GM12878 (cell line): Measurements from ENCODE around the gene TNFRSF6B.

Experiments
- CREB1 ChIP-seq: IDR thresholded peaks from 2 replicates; pipeline ENCODE4 v1.6.1; 2012; ENCODE audit warnings: low read depth, mild to moderate bottlenecking, inconsistent platforms
- E2F4 ChIP-seq: IDR thresholded peaks from 2 replicates; pipeline ENCODE4 v1.6.1; 2012; ENCODE audit warnings: low read depth, low read length, improper control_type of control experiment
- EZH2 ChIP-seq: IDR thresholded peaks from 2 replicates; pipeline ENCODE4 v1.6.1; 2012; ENCODE audit warnings: low read depth, mild to moderate bottlenecking, control low read depth, inconsistent platforms, low read length, borderline replicate concordance; ENCODE audit not compliant: control insufficient read depth
- GABPA ChIP-seq: IDR thresholded peaks from 2 replicates; pipeline ENCODE4 v1.6.1; 2014; ENCODE audit warnings: antibody characterized with exemption, low read depth, mild to moderate bottlenecking, inconsistent platforms
- MTA3 ChIP-seq: IDR thresholded peaks from 2 replicates; pipeline ENCODE4 v1.6.1; 2012; ENCODE audit warnings: low read length, inconsistent platforms, borderline replicate concordance
- MXI1 ChIP-seq: fragments of 150-350 bp; IDR thresholded peaks from 2 replicates; pipeline ENCODE4 v1.6.1; 2011; ENCODE audit warnings: low read depth, mild to moderate bottlenecking, inconsistent platforms, low read length, improper control_type of control experiment
- POLR2A ChIP-seq: IDR thresholded peaks from 2 replicates; pipeline ENCODE4 v1.6.1; 2011; ENCODE audit warnings: low read depth, mild to moderate bottlenecking, low read length
- USF2 ChIP-seq: IDR thresholded peaks from 2 replicates; pipeline ENCODE4 v1.6.1; 2011; ENCODE audit warnings: low read depth, low read length, improper control_type of control experiment, borderline replicate concordance
- ZNF622 ChIP-seq: fragments of 450-650 bp; IDR thresholded peaks from 2 replicates; pipeline ENCODE4 v1.6.1; 2017; ENCODE audit warnings: mild to moderate bottlenecking, inconsistent platforms
- TF ChIP-seq, protein P1 (sequence below), 3 experiments: IDR thresholded peaks in 2 of 3; conservative IDR thresholded peaks in 1 of 3; 2 replicates each; pipeline ENCODE4 v1.5.1; 2011; ENCODE audit warnings: low read depth in 3 of 3, low read length in 3 of 3, mild to moderate bottlenecking in 3 of 3, control low read depth in 2 of 3, moderate library complexity in 2 of 3, inconsistent platforms in 1 of 3, mixed read lengths in 1 of 3; ENCODE audit not compliant: control insufficient read depth in 2 of 3, insufficient read depth in 1 of 3; ENCODE audit errors: extremely low read depth in 1 of 3

DNA sequence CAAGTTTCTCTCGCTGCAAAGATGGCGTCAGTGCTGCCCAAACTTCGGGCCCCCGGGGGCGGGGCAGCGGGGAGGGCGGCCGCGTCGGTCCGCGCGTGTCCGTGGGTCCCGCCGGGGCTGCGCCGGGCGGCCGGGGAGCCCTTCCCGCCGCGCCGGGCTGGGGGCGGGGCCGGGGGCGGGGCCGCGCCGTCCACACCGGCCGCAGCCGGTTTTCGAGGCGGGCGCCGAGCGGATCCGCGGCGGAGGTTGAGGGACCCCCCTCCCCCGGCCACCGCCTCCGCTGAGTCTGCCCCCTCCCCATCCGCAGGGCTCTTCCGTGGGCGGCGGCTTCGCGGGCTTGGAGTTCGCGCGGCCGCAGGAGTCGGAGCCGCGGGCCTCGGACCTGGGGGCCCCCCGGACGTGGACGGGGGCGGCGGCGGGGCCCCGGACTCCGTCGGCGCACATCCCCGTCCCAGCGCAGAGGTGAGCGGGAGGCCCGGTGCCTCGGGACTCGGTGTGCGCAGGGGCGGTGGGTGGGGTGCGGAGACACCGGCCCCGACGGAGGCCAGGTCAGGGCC lies 43.7 kb downstream of the TNFRSF6B start:
- TF ChIP-seq EZH2: no peak
- TF ChIP-seq, protein P1, sequence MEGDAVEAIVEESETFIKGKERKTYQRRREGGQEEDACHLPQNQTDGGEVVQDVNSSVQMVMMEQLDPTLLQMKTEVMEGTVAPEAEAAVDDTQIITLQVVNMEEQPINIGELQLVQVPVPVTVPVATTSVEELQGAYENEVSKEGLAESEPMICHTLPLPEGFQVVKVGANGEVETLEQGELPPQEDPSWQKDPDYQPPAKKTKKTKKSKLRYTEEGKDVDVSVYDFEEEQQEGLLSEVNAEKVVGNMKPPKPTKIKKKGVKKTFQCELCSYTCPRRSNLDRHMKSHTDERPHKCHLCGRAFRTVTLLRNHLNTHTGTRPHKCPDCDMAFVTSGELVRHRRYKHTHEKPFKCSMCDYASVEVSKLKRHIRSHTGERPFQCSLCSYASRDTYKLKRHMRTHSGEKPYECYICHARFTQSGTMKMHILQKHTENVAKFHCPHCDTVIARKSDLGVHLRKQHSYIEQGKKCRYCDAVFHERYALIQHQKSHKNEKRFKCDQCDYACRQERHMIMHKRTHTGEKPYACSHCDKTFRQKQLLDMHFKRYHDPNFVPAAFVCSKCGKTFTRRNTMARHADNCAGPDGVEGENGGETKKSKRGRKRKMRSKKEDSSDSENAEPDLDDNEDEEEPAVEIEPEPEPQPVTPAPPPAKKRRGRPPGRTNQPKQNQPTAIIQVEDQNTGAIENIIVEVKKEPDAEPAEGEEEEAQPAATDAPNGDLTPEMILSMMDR (IDR thresholded peaks at IDR 0.05 in 2 of 3, conservative IDR thresholded peaks at IDR 0.05 in 1 of 3; ENCODE audit: control insufficient read depth in 2 of 3, extremely low read depth in 1 of 3, insufficient read depth in 1 of 3, low read depth in 3 of 3, low read length in 3 of 3): no peak
- no peak for TF ChIP-seq MTA3
- no peak for TF ChIP-seq E2F4
- TF ChIP-seq USF2: no peak
- TF ChIP-seq POLR2A: peak; percentile 66
- TF ChIP-seq GABPA: no peak
- no peak for TF ChIP-seq ZNF622
- TF ChIP-seq MXI1: no peak
- TF ChIP-seq CREB1: no peak
